Testis (tissue), 3 donors: Measurements from ENCODE around the gene DNLZ. TPM values are rescaled to one million over a fixed set of nuclear protein-coding genes. Genes with fewer than 3 reads are reported as not detected.

Source experiments
- DNase-seq: peaks from one replicate; pipeline ENCODE4 v3.0.0-alpha.2; 2019
- H3K27ac ChIP-seq, 2 donors: fragments of 200-600 bp; sonication (generic); one replicate each; pipeline ENCODE4 v1.5.1; 2019
- H3K27me3 ChIP-seq: fragments of 200-600 bp; sonication (generic); one replicate; pipeline ENCODE4 v1.5.1; 2019
- H3K36me3 ChIP-seq: fragments of 200-600 bp; sonication (generic); one replicate; pipeline ENCODE4 v1.5.1; 2017; ENCODE audit warnings: low read depth; ENCODE audit errors: missing control alignments
- H3K4me1 ChIP-seq: fragments of 200-600 bp; sonication (generic); one replicate; pipeline ENCODE4 v1.5.1; 2019
- H3K4me3 ChIP-seq, 2 donors: fragments of 200-600 bp; sonication (generic); one replicate each; pipeline ENCODE4 v1.5.1; 2017 to 2019
- H3K9me3 ChIP-seq: fragments of 200-600 bp; sonication (generic); one replicate; pipeline ENCODE4 v1.5.1; 2017
- CTCF ChIP-seq, 3 experiments: fragments of 450-650 bp in 2 of 3; fragments of 200-600 bp in 1 of 3; sonication (generic) in 1 of 3; IDR thresholded peaks; one replicate each; pipeline ENCODE4 v1.5.1; 2016 to 2019; ENCODE audit warnings: antibody characterized with exemption in 3 of 3, mild to moderate bottlenecking in 2 of 3, moderate library complexity in 1 of 3
- POLR2A ChIP-seq: fragments of 450-650 bp; IDR thresholded peaks from one replicate; pipeline ENCODE4 v1.6.1; 2017; ENCODE audit warnings: antibody characterized with exemption, mild to moderate bottlenecking, moderate library complexity
- WGBS, 2 donors: methylation state at CpG; one replicate each; pipeline ENCODE4 v1.1.5; 2018; 5-methylcytosine and 5-hydroxymethylcytosine counted together
- intact Hi-C: fragments of 100-400 bp; cut with DNase I; formaldehyde crosslinking; loops from one replicate; pipeline ENCODE4 v1.15.1; 2023; ENCODE audit warnings: low total_unique reads
- polyA plus RNA-seq: library from polyadenylated mRNA; stranded (reverse); fragments of 350-450 nt; fragmentation: Illumina TruSeq; extraction: RNeasy Lipid Tissue Mini Kit (QIAGEN cat#74804); gene quantifications from one replicate; pipeline ENCODE4 v1.2.3, GENCODE V29; 2014; ENCODE audit warnings: low read depth, low replicate concordance; ENCODE audit not compliant: insufficient read depth
- total RNA-seq, 2 donors: library from RNA; depleted of rRNA; stranded (reverse); fragments of >200 nt; gene quantifications; one replicate each; pipeline ENCODE4 v1.2.3, GENCODE V29; 2016

DNLZ gene
- total and polyA plus RNA-seq, 3 donors from 2014 or later, result 14.0 to 51.1 (median 48.2) TPM

GRCh38 chr9:136371533-136371880 is 8.0 kb upstream of the DNLZ start:
- peaks cover 8% of the 10 kb centered on the region for H3K4me1 ChIP-seq
- DNase-seq, result no peak
- H3K9me3 ChIP-seq, result no peaks in the 10 kb centered on the region
- 96 to 100% methylated on average over 1 to 12 of the region's 13 CpGs for WGBS, 2 donors
- H3K36me3 ChIP-seq, result no peaks in the 10 kb centered on the region
- intact Hi-C loops, result no loop called here
- no peaks in the 10 kb centered on the region for H3K27me3 ChIP-seq
- no peak overlapping the region for H3K4me3 ChIP-seq
- H3K27ac ChIP-seq, result no peak overlapping the region
- no peak for TF ChIP-seq CTCF (IDR thresholded peaks at IDR 0.05)
- TF ChIP-seq POLR2A, result no peak

GRCh38 chr9:136370687-136371532 is 7.4 kb upstream of the DNLZ start:
- Histone ChIP-seq H3K36me3 (no peaks in the 10 kb centered on the region), H3K4me3 (no peak overlapping the region), H3K27ac (no peak overlapping the region), H3K27me3 (no peaks in the 10 kb centered on the region), H3K4me1 (peaks cover 8% of the 10 kb centered on the region), H3K9me3 (no peaks in the 10 kb centered on the region)
- no peak for TF ChIP-seq CTCF (IDR thresholded peaks at IDR 0.05)
- no peak for TF ChIP-seq POLR2A
- intact Hi-C loops, result no loop called here
- 96 to 97% methylated on average over 28 to 40 of the region's 54 CpGs for WGBS, 2 donors
- no peak for DNase-seq

GRCh38 chr9:136370037-136370436 is 6.5 kb upstream of the DNLZ start:
- no peak for TF ChIP-seq CTCF (IDR thresholded peaks at IDR 0.05)
- TF ChIP-seq POLR2A, result no peak
- WGBS, 2 donors, result 92% methylated on average over 19 of the region's 19 CpGs; no CpG with 5 or more reads in 1 of the 2 donors
- intact Hi-C loops, result no loop called here
- DNase-seq, result no peak
- H3K36me3 ChIP-seq, result no peaks in the 10 kb centered on the region
- H3K27ac ChIP-seq, result no peak overlapping the region
- H3K27me3 ChIP-seq, result no peaks in the 10 kb centered on the region
- no peaks in the 10 kb centered on the region for H3K9me3 ChIP-seq
- H3K4me1 ChIP-seq, result peaks cover 12% of the 10 kb centered on the region
- H3K4me3 ChIP-seq, result no peak overlapping the region

GRCh38 chr9:136368190-136368589 is 4.6 kb upstream of the DNLZ start:
- no peak for TF ChIP-seq CTCF (IDR thresholded peaks at IDR 0.05)
- no peak for TF ChIP-seq POLR2A
- peaks cover 15% of the 10 kb centered on the region for H3K4me1 ChIP-seq
- 82 to 93% methylated on average over 7 to 18 of the region's 18 CpGs for WGBS, 2 donors
- H3K27me3 ChIP-seq, result no peaks in the 10 kb centered on the region
- H3K27ac ChIP-seq, result no peak overlapping the region
- no peaks in the 10 kb centered on the region for H3K36me3 ChIP-seq
- H3K9me3 ChIP-seq, result no peaks in the 10 kb centered on the region
- no peak overlapping the region for H3K4me3 ChIP-seq
- intact Hi-C loops, result no loop called here
- no peak for DNase-seq
